Effector CD4-positive, alpha-beta T cell (primary cell): ENCODE measurements around the gene GPRC5A.

Source experiments
- DNase-seq: peaks from one replicate; pipeline ENCODE4 v3.0.0-alpha.2; 2020

GPRC5A gene

GRCh38 chr12:12887471-12887870, 3.9 kb upstream of the GPRC5A start:
- no peak for DNase-seq

- no peak for DNase-seq
Observed at GRCh38 chr12:12889701-12890100, 1.7 kb upstream of the GPRC5A start.

GRCh38 chr12:12890543-12891079, 751 bp upstream of the GPRC5A start:
- no peak for DNase-seq

GRCh38 chr12:12891881-12892355, 556 bp downstream of the GPRC5A start:
- DNase-seq = no peak

- DNase-seq = no peak
Observed at GRCh38 chr12:12892681-12893141, 1.3 kb downstream of the GPRC5A start.

GRCh38 chr12:12893438-12893837, 2.1 kb downstream of the GPRC5A start:
- DNase-seq = no peak

GRCh38 chr12:12896260-12896659, 4.9 kb downstream of the GPRC5A start:
- no peak for DNase-seq

GRCh38 chr12:12897302-12897701, 5.9 kb downstream of the GPRC5A start:
- no peak for DNase-seq

GRCh38 chr12:12898136-12898717, 6.9 kb downstream of the GPRC5A start:
- DNase-seq = no peak

- DNase-seq = no peak
Observed at GRCh38 chr12:12898911-12899511, 7.6 kb downstream of the GPRC5A start.

GRCh38 chr12:12899530-12900380, 8.4 kb downstream of the GPRC5A start:
- DNase-seq = no peak

- DNase-seq = no peak
Observed at GRCh38 chr12:12900786-12901157, 9.4 kb downstream of the GPRC5A start.

- DNase-seq = no peak
Observed at GRCh38 chr12:12901158-12901791, 9.9 kb downstream of the GPRC5A start.

GRCh38 chr12:12902036-12902435, 10.7 kb downstream of the GPRC5A start:
- no peak for DNase-seq

- DNase-seq = no peak
Observed at GRCh38 chr12:12903642-12904609, 12.6 kb downstream of the GPRC5A start.

GRCh38 chr12:12907552-12907951, 16.2 kb downstream of the GPRC5A start:
- DNase-seq = no peak

- DNase-seq = no peak
Observed at GRCh38 chr12:12908252-12908651, 16.9 kb downstream of the GPRC5A start.

- no peak for DNase-seq
Observed at GRCh38 chr12:12908711-12909110, 17.3 kb downstream of the GPRC5A start.

GRCh38 chr12:12909228-12909994, 18.0 kb downstream of the GPRC5A start:
- DNase-seq = no peak

GRCh38 chr12:12909995-12910420, 18.6 kb downstream of the GPRC5A start:
- DNase-seq = no peak

GRCh38 chr12:12912711-12913110, 21.3 kb downstream of the GPRC5A start:
- no peak for DNase-seq
